NCI-H748 (cell line): ENCODE measurements around the gene EFCAB8.
"Not testable (repeated sequence)": the region's sequence is repeated elsewhere in the genome, so short reads cannot be mapped to it uniquely, and the experiment has no call there.

Experiments used
- DNase-seq: peaks from one replicate; lab custom pipeline; 2025; ENCODE audit not compliant: unreplicated experiment; lab: John Stamatoyannopoulos, UW

EFCAB8 gene

DNA sequence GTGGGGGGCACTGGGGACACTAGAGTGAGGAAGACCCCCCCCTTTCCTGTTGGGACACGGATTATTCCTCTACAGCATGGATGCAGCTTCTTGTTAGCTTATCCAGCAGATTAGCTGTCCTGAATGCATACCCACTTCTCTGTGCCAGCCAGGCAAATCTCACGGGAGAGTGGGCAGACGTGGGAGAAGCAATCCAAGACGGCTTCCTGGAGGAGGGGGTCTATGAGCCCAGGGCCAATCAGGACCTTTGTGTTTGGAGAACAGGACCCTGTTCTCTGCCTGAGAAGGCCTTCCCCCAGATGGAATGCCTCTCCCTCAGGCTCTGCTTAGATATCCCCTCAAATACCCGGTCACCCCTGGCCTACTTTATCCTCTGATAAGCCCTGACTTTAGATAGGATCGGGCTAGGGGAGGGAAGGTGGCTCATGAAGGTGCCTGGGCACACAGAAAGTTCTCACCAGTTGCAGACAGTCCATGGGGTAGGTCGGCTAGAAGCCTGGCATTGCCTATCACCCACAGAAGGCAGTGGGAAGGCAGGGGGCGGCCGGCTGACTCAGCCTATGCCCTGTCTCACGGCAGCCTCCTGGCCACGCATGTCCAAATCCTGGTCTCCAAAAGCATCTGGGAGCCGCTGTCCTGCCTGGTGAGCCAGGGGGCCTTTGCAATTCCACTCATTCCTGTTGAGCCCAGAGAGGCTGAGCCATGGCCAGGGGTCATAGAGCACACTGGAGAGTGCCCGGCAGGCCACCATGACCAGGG lies 110.8 kb downstream of the EFCAB8 start:
- no peak for DNase-seq

GRCh38 chr20:32970115-32970972 lies 111.6 kb downstream of the EFCAB8 start:
- no peak for DNase-seq

DNA sequence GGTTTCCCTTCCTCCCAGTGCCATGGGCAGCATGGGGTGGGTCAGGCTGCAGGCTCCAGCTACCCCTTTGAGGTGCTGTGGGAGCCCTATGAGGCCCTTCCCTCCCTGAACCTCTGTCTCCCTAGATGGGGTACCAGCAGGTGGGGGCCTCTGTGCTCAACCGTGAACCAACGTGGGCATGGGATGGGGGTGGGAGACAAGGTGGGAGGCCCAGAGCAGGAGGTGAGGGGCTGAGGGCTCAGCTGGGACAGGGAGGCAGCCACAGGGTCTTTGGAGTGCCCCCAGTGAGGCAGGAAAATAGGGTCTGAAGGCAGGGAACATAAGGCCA lies 112.2 kb downstream of the EFCAB8 start:
- DNase-seq, result no peak

DNA sequence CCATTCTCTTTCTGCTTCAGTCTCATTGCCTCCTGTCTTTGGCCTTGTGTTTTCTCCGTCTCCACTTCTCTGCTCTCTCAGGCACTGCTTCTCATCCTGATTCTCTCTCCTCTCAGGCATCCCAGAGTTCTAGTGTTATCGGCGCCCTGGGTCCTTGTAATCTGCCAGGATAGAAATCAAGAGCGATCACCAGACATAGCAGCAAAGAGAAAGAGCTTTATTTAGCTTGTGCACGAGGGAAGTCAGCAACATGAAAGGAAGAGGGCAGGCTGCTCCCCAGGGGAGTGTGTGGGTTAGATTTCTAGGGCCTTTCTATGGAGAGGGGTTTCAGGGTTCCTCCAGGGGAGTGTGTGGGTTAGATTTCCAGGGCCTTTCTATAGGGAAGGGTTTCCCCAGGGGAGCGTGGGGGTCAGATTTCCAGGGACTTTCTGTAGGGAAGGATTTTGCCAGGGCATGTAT lies 113.0 kb downstream of the EFCAB8 start:
- DNase-seq, result no peak

- DNase-seq, result no peak
Observed at GRCh38 chr20:32972181-32973076, 113.7 kb downstream of the EFCAB8 start.

DNA sequence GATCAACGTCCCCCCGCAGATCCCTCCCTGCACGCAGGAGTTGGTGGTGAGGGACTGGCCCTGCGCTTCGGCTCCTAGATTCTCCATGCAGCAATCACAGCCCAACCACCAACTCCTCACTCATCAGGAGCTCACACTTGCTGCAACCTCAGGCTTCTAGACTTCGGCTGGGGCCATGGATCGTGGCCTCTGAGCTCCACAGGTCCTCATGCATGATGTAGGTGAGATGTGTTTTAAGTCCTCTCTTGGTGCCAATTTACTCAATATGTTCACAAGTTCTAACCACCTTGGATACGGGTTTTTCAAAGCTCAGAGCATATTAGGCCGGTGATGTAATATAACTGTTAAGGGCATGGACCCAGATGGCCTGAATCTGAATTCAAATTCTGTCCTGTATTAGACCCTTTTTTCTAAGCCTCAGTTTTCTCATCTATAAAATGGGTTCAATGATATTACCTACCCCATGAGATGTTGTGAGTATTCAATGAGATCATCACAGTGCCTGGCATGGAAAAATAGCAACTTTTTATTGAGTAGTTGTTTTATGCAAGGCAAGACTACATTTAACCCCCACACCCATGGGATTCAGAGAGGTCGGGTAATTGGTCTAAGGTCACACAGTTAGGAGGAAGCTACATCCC lies 114.5 kb downstream of the EFCAB8 start:
- DNase-seq, result no peak

DNA sequence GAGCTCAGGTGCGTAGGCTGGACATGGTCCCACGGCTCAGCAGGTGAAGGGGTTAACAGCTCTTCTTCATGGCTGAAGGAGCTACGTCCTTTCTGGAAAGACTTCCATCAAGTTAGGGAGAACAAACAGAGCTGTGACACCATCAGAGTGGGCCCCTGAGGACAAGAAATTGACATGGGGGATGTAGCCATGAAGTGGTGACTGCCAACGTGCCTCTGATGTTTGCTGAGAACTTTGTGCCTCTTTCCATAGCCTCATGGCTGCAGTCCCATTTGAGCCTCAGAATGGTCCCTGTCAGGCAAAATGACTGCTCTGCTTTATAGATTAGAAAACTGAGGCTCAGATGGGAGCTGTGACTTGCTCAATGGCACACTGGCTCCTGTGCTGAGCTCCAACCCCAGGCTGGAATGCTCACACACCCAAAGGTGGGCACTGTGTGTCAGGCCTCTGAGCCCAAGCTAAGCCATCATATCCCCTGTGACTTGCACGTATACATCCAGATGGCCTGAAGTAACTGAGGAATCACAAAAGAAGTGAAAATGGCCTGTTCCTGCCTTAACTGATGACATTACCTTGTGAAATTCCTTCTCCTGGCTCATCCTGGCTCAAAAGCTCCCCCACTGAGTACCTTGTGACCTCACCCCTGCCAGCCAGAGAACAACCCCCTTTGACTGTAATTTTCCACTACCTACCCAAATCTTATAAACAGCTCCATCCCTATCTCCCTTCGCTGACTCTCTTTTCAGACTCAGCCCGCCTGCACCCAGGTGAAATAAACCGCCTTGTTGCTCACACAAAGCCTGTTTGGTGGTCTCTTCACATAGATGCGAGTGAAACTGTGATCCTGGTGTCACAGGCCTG lies 115.7 kb downstream of the EFCAB8 start:
- not testable (repeated sequence) for DNase-seq

- DNase-seq, result not testable (repeated sequence)
Observed at GRCh38 chr20:32975121-32975520, 116.4 kb downstream of the EFCAB8 start.

GRCh38 chr20:32975698-32976674 lies 117.3 kb downstream of the EFCAB8 start:
- no peak for DNase-seq

DNA sequence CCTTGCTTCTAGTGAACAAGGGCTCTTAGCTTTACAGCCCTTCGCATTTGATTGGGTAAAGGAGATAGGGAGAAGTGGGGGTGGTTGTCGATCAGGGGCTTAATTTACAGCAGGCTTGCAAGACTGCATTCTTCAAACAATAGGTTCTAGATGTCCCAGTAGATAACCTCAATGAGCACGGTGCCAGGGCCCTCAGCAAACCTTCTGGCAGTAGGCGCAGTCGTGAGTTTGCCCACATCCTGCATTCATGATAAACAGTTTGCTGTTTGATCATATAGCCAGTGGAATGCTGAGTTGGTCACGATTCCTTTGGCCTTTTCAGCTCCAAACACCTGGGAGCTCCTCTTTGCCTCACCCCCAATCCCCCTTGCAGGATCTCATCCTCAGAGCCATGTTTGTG lies 118.0 kb downstream of the EFCAB8 start:
- no peak for DNase-seq

GRCh38 chr20:32977281-32978008 lies 118.7 kb downstream of the EFCAB8 start:
- no peak for DNase-seq

DNA sequence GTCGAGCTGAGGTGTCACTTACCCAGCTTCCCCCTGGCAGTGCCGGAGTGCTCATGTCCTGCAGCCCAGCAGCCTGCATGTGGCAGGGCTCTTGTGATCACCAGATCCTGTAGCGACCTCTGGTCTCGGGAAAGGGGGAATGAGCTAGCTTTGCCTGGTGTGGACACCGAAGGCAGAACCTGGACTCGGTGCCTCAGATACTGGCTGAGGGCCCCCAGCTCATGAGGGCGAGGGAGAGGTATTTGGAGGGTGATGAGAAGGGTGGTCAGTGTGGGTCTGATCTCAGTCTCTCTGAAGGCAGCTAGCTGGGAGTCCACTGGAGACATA lies 119.2 kb downstream of the EFCAB8 start:
- no peak for DNase-seq

DNA sequence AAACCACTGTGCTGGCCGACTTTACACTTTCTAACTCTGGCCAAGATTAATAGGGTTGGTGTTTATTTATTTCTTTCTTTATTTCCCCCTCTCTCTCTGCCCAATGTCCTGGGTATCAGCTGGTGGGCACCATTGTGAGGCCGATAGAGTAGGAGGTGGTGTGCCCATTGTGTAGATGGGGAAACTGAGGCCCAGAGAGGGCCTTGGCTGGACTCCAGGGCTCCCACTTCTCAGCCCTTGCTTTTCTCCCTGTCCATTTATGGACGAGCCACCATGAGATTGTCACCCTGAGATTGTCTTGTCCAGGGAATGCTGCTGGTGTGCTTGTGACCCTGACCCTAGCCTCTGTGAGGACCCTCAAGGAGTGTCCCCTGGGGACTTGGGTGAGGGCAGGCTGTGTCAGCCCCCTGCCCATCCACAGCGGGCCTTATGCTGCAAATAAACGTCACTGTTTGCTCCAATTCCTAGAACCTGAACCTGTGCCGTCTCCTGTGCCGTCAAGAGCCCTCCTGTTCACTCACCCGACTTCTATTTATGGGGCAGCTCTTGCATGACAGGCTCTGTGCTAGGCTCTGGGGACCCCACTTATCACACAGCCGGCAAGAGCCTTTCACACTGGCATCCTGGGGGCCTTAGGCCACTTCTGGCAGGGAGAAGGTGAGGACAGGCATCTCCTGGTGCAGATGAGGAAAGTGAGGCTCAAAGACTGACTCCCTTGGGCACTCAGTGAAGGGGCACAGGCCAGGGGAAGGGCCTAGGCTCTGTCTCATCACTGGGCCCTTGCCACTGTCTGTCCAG lies 120.7 kb downstream of the EFCAB8 start:
- no peak for DNase-seq

DNA sequence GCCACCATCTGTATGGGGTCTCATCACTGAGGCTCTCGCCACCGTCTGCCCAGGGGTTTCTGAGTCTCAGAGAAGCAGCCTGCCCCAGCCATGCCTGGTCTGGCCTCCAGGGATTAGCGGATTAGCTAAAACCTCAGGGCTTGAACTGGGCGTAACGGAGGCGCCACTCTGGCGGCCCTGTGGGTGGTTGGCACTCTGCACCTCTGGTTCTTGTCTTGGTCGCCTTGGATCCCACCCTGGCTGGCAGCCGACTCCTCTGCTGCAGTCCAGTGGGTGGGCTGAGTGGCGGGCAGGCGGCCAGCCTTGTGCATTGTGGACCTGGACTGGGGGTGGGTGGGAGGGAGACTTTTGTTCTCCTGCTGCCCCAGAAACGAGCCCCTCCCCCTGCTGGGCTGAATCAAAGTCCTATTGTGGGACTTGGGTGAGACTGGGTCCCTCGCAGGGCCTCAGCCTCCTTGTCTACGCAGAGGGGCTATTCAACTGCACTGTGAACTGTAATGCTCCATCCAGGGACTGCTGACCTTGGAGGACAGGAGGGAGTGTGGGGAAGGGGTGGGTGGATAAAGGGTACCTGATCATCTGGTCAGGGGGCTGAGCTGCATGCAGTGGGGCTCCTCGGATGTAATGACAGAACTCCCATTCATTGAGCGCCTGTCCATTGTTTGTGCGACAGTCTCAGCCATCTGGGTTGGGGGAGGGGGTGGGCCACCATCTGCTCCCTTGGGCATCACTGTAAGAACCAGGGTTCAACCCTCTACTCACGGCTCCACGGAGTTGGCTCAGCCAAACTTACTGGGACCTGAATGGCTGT lies 121.6 kb downstream of the EFCAB8 start:
- DNase-seq, result no peak

GRCh38 chr20:32980990-32981389 lies 122.3 kb downstream of the EFCAB8 start:
- DNase-seq, result no peak

GRCh38 chr20:32982617-32983458 lies 124.1 kb downstream of the EFCAB8 start:
- DNase-seq, result peak; percentile 26
